ENCODE measurements around the gene KCNAB1.
"Not testable (repeated sequence)": the region's sequence is repeated elsewhere in the genome, so short reads cannot be mapped to it uniquely, and the experiment has no call there.

KCNAB1 gene

DNA sequence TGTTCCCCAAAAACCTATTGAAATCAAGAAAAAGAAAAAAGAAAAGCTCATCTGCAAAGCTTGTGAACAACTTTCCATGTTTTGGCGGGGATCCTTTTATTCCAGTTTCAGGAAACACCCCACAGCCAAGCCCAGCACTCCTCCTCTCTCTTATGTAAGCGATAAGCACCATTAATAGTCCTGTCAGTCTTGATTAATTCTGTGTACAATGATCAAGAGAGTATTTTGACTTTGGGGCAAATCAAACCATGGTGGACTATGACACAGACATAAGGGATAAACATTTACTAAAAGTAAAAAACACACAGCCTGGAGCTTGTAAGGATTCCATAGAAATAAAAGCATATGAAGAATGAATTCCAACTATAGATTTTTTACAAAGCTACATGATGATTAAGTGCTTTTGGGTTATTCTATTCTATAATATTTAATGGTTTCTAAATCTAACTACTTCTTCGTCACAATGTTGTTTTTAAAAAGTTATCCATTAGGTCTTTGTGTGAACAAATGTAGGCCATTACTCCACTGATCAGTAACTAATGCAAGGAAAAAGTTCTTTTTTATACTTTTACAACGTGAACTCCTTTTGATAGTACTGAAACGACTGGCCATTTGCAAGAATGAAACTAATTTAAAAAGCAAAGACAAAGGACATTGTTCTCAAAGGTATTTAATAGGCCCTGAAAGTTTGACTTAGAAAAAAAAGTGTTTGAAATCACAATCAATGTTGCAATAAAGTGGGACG is 106.5 kb downstream of the KCNAB1 start:
- DNase-seq, result no peak

DNA sequence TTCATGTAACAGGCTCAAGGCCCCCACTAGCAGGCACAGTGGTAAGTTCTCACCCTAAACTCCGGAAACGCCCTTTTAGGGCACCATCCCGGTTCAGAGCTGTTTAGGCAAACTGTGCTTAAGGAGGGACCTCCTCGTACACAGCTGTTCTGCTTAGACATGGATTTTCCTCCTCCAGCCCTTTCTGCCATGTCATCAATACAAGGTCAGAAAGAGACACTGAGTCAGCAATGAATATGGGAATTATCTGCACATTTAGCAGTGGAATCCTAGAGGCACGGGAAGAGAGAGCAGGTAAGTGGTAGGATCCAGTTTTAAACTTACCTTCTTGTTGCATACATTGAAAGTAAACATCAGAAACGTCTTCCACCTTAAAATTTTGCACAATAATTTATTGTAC is 107.3 kb downstream of the KCNAB1 start:
- no peak for DNase-seq

DNA sequence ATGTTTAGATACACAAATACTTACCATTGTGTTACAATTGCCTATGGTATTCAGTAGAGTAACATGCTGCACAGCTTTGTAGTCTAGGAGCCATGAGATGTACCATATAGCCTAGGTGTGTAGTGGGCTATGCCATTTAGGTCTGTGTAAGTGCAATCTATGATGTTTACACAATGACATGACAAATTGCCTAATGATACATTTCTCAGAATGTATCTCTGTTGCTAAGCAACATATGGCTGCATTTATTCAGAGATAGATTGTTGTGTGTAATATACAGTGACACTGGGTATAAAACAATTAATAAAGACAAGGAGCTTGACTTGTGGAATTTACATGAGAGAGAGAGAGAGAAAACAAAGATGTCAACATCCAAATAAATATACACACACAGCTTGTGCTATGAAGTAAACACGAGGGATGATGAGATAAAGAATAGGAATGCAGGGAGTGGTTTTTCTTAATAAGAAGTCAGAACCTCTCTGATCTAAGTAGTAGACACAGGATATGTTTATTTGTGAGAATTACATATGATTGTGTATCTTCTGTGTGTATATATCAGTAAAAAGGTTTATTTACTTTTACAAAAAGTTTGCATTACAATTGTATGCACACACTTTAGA is 110.0 kb downstream of the KCNAB1 start:
- no peak for DNase-seq

DNA sequence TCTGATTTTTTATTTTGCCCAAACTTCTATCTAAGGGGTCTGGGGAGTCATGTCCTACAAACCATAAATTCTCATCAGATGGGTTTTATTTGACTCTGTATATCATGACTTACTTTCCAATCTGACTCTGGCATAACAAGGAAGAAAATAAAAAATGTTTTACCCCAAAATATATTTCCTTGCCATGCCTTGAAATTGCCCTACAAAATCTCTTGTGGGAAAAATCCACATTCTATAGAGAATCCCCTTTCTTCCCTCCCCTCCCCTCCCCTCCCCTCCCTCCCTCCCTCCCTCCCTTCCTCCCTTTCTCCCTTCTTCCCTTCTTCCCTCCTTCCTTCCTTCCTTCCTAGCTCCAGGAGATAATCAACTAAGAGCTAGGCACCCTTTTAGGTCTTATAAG is 110.8 kb downstream of the KCNAB1 start:
- not testable (repeated sequence) for DNase-seq

DNA sequence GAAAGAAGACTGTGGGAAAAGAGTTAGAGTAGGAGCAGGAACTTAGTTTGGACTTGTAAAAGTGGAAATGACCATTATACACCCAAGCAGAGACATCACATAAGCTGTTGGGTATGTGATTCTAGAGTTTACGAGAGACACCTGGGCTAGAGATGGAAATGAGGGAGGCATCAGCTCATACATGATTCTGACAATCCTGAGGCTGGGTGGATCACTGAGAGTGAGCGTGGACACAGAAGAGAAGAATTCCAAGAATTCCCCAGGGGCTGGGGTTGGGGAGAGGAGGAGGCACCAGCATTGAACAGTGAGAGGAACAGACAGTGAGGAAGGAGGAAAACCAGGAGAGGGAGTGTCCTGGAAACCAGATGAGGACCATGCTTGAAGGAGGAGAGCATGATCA is 113.5 kb downstream of the KCNAB1 start:
- no peak for DNase-seq

DNA sequence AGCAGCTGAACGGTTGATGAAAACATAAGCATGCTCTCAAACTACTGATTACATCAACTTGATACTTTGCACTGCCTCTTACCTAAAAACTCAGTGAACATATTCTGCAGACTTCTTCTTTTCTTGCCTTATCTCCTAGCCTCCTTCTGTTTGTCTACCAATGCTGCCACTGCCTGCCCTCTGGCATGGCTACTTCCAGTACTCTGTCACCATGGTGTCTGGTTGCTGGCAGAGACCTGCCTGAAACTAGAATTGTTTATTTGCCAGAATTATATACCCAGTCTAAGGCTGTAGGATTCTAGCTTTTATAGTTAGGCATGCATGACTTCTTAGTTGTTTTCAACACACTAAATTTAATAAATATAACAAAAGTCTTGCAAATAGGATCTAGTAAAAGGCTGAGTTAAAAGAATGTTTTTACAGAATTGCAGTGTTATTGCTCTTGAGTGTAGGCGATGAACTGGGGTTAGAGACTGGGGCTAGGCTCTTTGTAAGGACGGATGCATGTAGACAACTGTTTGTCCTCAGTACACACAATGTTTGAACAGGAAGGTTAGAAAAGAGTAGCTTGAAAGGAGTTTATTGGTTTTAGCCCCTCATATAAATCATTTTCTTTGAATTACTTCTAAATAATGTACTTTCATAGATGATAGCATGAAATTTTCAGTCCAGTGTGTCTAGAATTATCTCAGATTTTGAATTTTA is 116.3 kb downstream of the KCNAB1 start:
- no peak for DNase-seq

DNA sequence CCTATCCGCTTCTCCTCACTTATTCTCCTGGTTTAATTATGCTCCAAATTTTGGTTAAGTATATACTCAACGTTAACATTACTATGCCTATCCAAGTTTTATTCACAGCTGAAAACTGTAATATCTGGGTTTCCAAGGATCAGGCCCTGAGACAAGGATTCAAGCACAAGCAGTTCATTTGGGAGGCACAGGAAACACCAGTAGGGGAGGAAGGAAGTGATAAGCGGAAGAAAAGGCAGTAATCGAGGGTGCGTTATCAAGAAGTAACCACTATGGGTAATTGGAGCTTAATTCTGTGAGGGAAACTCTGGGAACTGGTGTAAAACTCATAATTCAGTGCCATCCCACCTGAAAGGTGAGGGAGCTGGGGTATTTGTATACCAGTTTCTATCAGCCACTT is 120.3 kb downstream of the KCNAB1 start:
- no peak for DNase-seq

DNA sequence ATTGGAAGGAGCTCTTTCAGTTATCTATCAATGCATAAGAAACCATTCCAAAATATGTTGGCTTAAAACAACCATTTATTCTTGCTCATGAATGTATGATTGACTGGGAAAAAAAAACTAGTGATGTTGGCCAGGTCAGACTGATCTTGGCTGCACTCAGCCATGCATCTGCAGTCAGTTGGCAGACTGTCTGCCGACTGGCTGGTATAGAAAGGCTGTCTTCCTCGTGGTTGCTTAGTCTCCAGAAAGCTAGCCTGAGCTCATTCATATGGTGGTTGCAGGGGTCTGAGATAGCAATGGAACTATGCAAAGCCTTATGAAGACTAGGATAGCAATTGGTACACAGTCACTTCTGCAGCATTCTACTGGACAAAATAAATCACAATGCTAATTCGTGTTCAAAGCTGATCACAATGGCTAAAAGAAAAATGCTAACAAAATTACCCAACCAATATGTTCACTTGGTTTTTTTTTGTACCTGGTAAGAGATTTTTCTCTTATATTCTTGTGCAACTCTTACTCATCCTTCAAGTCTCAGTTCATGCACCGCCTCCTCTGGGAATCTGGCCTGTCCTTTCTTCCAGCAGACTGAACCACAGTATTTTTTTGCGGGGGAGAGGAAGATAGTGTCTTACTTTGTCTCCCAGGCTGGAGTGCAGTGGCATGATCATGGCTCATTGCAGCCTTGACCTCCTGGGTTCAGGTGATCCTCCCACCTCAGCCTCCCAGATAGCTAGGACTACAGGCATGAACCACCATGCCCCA is 126.8 kb downstream of the KCNAB1 start:
- DNase-seq, result no peak

DNA sequence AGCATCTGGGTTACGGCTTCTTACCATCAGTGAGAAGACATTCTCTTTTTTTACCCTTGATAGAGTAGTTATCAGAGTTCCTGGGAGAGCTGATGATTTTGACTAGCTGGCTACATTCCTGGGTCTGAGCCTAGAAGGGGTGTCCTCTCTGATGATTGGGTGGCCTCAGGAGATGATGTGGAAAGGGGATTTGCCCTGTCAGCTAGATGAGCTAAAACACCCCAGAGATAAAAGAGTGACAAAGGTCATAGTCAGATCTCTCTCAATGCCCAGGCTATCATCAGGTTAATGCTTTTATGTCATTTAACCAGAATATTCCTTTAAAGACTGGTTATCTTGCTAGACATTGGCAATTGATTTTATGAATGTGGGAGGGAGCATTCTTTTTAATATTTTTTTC is 130.2 kb downstream of the KCNAB1 start:
- DNase-seq, result no peak

DNA sequence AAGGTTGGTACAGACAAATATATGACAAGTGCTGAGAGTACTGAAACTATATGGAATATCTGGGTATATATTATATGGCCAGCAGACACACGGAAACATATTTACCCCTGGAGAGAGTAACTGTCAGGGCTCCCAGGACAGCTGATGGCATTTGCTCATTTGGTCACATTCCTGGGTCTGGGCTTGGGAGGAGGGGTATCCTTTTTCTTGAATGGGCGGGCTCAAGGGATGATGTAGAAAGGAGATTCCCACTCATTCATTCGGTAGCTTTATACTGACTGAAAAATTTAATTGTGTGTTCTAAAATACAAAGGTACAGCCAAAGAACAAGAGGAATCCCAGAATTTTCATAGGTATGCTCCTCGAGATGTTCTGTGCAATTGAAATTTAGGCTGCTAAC is 131.0 kb downstream of the KCNAB1 start:
- DNase-seq, result no peak

DNA sequence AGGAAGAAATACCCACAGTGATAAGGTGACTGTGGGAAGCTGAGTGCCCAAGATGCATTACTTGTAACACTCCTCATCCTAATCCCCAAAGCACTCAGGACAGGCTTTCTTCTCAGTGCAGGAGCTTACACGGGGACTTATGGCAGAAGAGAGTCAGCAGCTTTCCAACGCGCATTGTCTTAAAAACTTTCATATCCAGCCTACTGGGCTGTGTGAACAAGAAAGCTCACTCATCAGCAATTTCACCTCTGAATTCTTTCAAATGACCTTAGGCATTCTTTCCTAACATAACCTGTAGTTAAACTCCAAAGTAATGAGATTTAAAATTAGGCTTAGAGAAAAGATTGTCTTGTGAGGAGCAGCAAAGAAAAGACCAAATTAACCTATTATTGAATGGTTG is 132.3 kb downstream of the KCNAB1 start:
- no peak for DNase-seq

DNA sequence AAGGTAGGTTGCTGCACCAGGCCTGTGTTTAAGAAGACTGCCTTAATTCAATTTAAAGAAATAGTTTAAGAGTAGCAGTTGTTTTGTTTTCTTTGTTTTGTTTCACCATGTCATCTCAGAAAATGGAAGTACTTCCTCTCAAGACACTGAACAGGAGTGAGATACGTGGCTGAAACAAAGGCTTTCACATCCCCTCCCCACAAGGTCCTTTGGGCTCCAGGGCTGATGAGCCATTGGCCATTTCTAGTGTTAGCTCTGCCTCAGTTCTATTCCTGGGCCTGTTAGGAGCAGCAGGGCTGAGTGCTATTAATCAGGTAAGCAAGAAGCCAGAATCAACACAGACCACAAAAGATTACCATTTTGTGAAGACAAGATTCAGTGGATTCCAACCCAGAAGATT is 132.8 kb downstream of the KCNAB1 start:
- DNase-seq, result no peak

DNA sequence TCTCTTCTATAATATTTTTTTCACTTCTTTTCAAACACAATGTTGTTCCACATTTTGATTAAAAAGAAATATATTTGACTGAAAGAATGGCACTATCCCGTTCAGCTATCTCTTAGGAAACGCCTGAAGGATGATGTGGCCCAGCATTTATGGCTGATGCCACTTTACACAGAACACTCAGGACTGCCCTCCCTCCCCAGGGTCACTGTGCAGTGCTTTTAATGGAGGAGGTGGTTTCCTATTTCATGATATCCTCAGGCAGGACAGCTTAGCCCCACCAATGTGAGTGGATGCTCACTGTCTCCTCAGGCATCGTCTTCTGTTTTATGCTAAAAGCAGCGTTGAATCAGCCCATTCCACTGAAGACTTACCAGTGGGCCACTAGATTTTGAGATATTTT is 135.9 kb downstream of the KCNAB1 start:
- no peak for DNase-seq

DNA sequence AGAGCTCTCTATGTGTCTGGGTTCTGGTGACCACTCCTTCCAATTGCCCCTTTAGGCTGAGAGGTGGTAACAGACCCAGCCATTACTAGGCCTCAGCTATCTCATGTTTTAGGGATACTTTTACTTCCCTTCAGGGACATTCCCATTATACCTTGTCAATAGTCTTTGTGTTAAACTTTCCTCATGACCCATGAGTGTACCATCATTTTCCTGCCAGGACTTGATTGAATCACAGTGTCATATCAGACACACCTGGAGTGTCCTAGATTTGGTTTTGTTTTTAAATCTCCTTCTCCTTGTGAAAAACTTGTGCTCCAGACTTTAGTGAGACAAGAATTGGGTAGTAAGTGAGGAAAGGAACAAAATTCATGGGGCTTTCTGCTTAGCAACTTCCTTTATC is 136.6 kb downstream of the KCNAB1 start:
- no peak for DNase-seq

DNA sequence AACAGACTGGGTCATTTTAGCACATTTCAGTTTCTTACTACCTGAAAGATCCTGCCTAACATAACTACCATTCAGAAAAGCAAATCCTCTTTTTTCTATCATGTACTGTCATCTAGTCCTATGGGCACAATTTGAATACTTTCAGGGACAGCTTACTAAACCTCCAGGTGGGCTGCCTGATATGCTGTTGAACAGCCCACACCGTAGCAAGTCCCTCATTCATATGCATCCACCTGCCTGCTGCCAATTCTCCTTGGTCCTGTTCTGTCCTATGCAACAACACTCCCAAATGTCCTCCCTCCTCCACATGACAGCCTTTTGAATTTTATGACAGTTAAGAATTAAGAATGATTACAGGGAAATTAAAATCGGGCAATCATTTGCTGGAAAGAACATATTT is 137.9 kb downstream of the KCNAB1 start:
- DNase-seq, result no peak

DNA sequence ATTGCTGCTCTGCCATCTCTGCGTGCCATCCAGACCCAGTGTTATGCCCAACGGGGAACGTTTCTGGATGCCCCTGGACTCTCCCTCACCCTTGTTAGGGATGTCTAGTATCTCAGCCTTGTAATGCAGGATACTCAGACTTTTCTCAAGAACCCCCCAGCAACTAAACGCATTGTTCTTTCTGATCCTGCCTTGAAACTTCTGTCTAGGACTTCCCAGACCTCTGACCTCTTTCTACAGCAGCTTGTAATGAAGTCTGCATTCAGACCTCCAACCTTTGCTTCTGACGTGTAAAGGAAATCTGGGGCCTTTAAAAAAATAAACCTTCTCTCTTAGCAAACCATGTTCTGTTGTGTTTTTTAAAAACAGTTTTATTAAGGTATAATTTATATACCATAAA is 139.5 kb downstream of the KCNAB1 start:
- DNase-seq, result no peak

DNA sequence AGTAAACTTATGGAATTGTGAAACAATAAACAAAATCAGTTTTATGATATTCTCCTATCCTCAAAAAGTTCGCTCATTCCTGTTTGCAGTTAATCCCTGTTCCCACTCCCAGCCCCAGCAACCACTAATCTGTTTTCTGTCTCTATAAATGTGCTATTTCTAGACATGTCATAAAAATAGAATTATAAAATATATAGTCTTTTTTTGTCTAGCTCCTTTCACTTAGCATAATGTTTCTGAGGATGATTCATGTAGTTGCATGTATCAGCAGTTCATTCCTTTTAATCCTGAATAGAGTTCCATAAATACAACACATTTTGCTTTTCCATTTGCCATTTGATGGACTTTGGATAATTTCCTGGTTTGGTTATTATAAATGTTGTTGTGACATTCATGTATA is 140.0 kb downstream of the KCNAB1 start:
- no peak for DNase-seq

DNA sequence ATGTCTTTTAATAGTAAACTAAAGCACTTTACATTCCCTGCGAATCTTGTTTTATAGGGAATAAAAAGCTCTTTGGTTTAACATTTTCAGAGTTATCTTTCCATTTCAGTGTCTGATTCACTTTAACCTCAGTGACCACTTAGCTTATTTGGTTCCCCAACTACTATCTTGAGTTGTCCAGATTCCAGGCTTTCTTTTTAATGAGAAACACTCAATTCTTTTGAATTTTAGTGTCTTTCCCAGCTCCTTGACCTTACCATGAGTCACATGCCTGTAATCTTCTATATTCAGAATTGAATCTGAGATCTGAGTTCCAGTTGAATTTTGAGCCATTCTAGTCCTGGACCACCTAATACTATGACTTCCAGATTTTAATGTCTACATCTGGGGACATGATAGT is 144.4 kb downstream of the KCNAB1 start:
- no peak for DNase-seq

DNA sequence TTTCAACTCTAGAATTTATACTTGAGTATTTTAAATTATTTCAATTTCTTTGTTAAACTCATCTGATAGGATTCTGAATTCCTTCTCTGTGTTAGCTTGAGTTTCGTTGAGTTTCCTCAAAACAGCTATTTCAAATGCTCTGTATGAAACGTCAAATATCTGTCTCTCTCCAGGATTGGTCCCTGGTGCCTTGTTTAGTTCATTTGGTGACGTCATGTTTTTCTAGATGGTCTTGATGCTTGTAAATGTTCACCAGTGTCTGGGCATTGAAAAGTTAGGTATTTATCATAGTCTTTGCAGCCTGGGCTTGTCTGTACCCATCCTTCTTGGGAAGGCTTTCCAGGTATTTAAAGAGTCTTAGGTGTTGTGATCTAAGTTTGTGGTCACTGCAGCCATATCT is 151.1 kb downstream of the KCNAB1 start:
- no peak for DNase-seq

DNA sequence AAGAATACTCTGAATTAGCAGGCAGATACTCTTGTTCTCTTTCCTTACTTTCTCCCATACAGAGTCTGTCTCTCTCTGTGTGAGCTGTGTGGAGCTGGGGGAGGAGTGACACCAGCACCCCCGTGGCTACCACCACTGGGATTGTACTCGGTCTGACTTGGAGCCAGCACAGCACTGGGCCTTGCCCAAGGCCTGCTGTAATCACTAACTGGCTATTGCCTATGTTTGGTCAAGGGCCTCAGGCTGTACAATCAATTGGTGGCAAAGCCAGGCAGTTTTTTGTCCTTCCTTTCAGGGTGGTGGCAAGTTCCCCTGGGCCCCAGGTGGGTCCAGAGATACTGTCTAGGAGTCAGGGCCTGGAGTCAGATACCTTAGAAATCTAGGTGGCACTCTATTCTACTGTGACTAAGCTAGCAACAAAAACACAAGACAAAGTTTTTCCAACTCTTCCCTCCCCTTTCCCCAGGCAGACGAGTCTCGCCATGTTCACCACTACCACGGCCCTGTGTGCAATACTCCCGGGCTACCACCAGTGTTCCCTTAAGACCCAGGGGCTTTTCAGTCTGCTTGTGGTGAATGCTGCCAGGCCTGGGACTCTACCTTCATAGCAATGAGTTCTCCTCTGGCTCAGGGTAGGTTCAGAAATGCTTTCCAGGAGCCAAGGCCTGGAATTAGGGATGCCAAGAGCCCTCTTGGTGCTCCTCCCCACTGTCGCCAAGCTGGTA is 151.8 kb downstream of the KCNAB1 start:
- DNase-seq, result no peak

DNA sequence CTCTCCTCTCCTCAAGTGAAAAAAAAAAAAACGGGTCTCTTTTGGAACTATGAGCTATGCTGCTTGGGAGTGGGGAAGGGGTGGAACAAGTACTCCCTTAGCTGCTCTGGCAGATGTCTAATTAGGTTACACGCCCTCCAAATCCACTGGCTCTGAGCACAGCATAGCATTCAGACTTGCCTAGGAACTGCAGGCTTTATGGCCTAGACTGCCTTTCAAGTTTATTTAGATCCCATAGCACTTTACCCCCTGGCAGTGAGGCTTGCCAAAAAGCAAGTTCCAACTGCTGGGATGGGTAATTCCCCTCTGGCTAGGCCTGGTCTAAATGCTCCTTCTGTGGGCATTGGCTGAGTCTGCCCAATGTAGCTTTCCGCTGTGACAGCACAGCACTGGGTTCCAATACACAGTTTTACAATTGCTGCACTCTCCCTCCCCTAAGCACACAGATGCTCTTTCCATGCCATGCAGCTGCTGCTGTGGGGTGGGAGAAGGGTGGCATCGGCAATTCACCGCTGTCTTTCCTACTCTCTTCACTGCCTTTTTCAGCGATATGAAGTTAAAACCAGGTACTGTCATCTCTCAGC is 152.8 kb downstream of the KCNAB1 start:
- no peak for DNase-seq

DNA sequence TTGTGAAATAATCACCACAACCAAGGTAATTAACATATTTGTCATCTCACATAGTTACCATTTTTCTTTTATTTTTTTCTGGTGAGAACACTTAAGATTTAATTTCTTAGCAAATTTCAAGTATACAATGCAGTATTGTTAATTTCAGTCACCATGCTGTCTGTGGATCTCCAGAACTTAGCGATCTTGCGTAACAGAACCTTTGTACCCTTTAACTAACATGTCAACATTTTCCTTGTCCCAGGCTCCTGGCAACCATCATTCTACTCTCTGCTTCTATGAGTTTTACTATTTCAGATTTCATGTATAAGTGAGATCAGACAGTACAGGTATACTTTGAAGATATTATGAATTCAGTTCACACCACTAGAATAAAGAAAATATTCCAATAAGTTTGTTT is 154.4 kb downstream of the KCNAB1 start:
- DNase-seq, result no peak

DNA sequence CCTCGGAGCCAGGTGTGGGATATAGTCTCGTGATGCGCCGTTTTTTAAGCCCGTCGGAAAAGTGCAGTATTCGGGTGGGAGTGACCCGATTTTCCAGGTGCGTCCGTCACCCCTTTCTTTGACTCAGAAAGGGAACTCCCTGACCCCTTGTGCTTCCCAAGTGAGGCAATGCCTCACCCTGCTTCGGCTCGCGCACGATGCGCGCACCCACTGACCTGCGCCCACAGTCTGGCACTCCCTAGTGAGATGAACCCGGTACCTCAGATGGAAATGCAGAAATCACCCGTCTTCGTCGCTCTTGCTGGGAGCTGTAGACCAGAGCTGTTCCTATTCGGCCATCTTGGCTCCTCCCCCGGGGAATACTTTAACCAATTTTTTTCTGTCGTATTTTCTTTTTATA is 164.3 kb downstream of the KCNAB1 start:
- DNase-seq, result not testable (repeated sequence)

Measured in NCI-H2227 treated with DMSO at 0.1 percent for 48 hours (cell line).